ENCODE measurements around the gene NOS1AP.
"Not testable (repeated sequence)": the region's sequence is repeated elsewhere in the genome, so short reads cannot be mapped to it uniquely, and the experiment has no call there.

The NOS1AP gene

DNA sequence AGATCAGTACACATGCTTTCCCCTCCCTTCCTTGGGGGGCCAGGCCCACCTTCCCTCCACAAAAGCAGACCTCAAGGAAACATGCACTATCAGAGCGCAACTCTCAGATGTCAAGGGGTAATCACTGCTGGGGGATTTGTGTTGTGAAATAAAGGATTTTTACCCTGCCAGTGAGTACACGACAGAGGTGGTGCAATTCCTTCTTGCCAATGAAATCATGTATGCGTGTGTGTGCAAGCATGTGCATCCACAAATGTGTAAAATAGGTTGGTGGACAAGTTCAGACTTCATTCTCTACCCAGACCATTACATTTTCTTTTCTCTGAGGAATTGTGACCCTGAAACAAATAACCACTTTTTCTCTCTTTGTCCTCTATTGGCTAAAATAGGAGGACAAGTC lies 9.8 kb upstream of the NOS1AP start:
- DNase-seq: no peak

DNA sequence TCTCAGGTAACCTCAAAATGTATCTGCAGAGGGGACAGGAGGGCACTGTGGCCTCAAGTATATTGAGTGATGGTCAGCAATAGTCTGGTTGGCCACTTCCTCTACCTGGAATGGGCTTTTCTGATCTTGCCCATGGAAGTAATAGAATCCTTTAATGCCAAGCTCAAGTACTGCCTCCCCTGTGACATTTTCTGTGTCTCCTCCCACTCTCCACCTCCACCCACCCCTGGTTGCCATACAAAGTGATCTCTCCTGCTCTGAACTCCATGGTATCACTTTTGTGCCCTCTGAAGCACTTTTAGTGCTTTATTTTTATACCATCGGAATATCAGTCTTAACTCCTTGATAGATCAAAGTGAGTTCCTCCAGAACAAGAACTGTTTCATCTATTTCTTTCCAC lies 9.2 kb upstream of the NOS1AP start:
- no peak for DNase-seq

DNA sequence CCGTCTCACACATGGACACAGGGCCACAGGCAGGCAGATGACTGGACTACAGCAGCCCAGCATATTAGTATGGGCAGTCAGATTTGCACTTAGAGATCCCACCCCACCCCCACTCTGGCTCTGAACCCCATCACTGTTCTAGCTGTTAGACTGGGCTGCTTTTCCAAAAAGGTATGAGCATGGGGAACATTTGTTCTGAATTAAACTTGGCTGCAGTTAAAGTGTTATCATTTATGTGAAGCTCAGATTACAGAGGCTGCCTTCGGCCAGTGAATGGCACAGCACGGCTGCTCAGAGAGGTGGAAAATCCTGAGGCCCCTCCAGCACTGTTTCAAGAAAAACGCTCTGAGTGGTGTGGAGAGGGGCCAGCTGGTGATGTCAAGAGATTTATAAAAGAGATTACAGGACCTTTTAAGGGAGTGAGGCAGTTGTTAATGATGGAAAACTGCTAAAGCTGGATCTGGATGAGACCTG lies 6.9 kb upstream of the NOS1AP start:
- DNase-seq: no peak

DNA sequence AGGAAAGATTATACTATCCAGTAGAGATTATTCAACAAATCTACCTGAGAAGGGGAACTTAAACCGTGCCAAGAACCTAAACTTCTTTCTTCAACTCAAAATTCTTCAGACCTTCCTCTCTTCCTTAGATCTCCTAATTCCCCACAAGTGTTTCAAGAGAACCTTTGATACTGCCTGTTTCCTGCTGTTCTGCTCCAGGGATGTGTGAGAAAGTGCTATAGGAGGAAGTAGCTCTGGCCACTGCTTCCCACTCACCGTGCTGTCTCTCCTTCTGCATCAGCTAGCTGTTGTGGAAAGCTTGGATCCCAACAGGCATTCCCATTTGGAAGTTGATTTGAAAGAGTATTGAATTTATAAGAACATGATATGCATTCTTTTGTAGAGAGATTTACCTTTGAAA lies 4.5 kb upstream of the NOS1AP start:
- DNase-seq: no peak

DNA sequence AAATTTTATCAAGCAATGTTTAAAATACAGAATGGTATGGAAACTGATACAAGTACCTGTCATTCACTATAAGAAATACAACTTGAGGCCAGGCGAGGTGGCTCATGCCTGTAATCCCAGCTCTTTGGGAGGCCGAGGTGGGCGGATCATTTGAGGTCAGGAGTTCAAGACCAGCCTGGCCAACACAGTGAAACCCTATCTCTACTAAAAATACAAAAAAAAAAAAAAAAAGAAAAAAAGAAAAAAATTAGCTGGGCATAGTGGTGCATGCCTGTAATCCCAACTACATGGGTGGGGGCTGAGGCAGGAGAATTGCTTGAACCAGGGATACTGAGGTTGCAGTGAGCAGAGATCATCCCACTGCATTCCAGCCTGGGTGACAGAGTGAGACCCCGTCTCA lies 2.7 kb upstream of the NOS1AP start:
- not testable (repeated sequence) for DNase-seq

DNA sequence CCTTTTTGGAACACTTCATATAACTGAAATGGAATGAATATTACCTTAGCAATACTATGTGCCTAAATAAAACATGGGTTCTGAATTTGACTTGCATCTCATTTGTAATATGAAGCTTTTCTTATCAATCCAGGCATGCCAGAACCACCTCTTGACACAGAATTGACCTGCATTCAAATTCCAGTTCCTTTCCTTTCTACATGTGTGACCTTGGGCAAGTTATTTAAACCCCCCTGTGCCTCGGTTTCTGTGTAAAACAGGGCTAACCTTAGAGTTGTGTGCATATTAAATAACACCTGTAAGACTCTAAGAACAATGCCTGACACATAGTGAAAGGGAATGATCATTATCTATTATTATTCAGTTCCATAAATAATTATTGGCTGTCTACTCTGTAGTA lies 2.0 kb upstream of the NOS1AP start:
- no peak for DNase-seq

GRCh38 chr1:162068301-162068700 lies 1.2 kb upstream of the NOS1AP start:
- DNase-seq: no peak

DNA sequence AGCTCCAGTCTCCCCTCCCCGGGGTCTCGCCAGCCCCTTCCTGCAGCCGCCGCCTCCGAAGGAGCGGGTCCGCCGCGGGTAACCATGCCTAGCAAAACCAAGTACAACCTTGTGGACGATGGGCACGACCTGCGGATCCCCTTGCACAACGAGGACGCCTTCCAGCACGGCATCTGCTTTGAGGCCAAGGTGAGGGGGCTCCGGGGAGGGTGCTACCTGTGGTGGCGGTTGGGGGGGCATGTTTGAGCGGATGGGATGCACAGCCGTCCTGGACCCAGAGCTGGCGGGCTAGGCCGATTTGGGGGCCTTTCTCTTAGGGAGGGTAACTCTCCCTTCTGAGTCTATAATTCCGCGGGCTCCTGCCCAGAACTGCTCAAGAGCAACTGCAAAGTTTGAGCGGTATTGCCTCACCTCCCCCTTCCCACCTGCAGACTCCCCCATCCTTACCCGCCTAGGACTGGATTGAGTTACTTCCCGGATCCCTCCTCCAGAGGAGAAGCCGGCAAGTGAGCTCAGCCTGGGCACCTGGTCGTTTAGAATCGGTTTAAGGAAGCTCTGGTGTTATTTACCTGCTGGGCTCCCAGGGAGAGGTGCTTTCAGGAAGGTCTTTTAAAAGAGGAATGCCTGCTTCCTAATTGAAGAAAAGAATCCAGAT lies 730 bp downstream of the NOS1AP start:
- DNase-seq: no peak

GRCh38 chr1:162070825-162071224 lies 1.3 kb downstream of the NOS1AP start:
- DNase-seq: no peak

- no peak for DNase-seq
These were observed 3.2 kb downstream of the NOS1AP start for GRCh38 chr1:162072740-162073139.

DNA sequence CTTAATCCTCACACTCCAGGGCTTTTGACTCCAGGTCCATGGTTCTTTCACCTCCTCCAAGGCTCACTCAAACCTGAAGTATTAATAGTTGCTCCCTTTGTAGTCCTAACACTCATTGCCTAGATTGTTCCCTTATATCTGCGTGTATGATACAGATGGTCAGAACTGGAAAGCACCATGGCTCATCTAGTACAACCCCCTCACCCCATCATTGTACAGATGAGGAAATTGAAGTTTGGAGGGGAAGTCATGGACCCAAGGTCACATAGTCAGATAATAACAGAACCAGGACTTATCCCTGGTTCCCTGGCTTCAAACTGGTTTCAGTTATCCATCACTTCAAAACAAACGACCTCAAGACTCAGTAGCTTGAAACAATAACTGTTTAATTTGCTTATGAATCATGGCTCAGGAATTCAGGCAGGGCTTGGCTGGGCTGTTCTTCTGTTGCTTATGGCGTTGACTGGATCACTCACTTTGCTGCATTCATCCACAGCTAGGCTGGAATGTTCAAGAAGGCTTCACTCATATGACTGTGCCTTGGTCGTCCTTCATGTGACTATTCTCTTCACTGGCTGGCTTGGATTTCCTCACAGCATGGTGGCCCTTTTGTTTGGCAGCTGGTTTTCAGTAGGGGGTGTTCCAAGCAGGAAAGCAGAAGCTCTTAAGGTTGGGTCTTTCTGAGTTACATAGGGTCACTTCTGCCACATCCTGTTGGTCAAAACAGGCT lies 5.0 kb downstream of the NOS1AP start:
- DNase-seq: no peak

GRCh38 chr1:162075862-162076261 lies 6.4 kb downstream of the NOS1AP start:
- DNase-seq: no peak

DNA sequence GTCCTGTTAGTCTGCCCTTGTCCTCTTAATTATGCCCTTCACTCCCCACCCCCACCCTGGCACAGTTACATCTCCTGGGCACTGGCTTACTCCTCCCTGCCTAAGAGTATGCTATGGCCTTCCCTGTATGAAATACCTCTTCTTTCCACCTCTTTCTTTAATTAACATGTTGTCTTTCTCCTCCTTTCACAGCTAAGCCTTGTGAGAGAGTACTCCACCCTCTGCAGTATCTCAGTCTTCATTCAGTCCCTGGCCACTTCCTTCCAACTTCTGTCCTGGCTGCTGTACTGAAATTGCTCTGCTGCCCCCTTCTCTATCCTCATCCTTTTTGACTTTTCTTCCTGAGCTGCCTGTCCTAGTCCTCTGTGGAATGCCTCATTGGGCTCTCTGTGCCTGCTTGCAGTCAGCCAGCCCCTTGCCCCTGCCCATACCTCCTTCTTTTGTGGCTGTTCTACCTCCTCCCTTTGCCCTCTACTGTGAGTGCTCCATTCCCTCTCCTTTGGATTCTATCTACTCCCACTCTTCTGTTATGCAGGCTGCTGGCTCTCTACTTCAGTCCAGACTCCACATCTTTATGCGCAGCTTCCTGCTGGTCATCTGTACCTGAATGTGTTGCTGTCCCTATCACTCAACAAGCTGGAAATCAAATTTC lies 8.3 kb downstream of the NOS1AP start:
- no peak for DNase-seq

DNA sequence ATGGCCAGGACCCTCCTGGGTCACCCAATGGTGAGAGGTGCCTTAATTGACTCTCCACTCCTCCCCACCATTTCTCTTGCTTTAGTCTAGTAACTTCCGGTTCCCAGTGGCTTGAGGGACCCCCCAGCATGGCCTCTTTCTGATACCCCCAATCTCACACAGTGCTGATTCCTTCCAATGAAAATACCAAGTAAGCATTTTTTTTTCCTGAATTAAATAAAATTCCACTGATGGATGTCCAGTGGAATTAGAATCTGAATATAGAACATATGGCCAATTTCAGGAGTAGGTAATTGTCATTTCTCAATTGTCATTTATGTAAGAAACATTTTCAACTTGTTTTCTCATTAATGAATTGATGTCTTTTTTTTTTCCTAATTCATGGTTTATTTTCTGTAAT lies 9.5 kb downstream of the NOS1AP start:
- no peak for DNase-seq

GRCh38 chr1:162080472-162081015 lies 11.1 kb downstream of the NOS1AP start:
- DNase-seq: no peak

DNA sequence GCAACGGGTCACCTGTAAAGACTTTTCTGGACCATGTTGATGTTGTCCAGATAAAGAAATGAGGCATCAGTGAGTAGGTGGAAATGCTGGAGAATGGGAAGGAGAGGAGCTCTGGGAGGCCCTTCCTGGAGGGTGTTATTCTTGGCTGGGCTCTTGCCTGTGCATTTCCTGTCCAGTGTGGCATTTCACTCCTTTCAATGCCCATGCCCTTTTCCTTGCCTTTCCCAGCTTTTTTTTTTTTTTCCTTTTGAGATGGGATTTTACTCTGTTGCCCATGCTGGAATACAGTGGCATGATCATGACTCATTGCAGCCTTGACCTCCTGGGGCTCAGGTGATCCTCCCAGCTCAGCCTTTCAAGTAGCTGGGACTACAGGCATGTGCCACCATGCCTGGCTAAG lies 11.8 kb downstream of the NOS1AP start:
- no peak for DNase-seq

- not testable (repeated sequence) for DNase-seq
These were observed 12.6 kb downstream of the NOS1AP start for GRCh38 chr1:162082080-162082479.

GRCh38 chr1:162083273-162083672 lies 13.8 kb downstream of the NOS1AP start:
- no peak for DNase-seq

DNA sequence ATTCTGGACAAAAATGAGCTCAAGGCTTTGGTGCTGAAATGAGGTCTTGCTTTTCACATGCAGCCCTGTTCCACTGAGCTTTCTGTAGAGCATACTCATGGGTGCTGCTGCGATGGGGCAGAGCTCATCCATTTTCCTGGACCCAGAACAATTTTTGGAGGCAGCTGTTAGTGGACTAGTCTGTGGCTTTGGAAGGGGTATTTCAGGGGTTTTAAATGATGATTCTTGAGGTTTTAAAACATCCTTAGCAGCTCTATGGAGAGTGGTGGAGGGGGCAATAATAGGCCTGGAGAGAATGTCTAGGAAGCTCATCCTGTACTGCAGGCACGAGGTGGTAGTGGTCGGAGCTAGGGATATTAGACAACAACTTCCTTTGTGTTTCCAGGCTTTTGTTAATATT lies 16.5 kb downstream of the NOS1AP start:
- DNase-seq: no peak

- DNase-seq: no peak
These were observed 17.6 kb downstream of the NOS1AP start for GRCh38 chr1:162087111-162087510.

DNA sequence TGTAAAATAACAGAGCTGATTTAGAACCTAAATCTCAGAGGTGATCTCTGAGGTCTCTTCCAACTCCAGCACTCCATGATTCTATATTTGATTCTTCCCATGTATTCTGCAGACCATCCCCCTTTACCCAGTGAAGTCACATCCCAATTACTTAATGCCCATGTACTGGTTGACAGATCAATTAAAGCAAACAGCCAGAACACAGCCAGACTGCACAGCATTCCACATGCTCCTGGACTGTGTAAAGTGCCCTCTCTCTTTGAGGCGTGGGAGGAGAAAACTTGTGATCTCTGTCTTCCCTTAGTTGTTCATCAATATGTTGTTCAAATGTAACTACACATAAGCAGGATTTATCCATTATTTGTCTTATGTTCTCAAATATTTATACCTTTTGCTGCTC lies 18.1 kb downstream of the NOS1AP start:
- no peak for DNase-seq

DNA sequence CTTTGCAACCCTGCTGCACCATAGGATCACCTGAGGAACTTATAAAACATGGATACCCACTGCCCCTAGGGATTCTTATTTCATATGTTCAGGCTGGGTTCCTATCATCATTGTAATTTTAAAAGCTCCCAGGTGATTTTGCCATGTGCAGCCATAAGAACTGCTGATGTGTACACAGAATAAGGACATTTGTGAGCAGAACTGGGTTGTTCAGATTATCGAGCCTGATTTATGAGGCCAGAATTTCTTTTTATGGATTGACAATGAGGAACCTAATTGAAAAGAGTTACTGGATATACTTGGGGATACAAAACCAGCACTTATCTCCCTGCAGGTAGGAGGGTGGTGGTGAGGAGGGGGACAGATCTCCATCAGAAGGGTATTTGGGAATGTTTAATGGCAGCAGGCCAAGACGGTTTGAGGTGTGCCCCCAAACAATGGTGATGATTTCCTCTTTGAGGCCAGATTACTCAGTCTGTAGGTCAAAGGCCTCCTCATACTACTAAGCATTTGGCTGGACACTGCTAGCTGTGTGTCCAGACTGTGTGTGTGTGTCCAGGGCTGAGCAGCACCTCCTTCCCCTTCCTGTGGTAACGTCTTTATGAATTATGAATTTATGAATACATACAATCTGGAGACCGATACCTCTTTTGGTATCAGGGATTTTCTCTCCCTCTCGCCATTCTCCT lies 18.9 kb downstream of the NOS1AP start:
- DNase-seq: no peak

DNA sequence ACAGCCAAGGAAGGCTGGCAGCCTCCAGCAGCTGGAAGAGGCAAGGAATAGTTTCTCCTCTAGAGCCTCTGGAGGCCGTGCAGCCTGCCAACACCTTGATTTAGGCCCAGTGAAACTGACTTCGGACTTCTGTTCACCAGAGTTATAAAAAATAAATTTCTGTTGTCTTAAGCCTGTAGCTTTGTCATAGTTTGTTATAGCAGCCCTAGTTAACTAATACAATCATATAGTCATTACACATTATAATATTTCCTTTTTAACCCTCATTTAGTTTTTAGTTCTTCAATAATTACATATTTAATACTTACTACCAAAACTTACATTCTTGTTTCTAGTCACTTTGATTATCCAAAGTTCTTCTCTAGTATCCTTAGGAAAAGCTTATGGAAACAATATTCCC lies 20.3 kb downstream of the NOS1AP start:
- DNase-seq: no peak

Data from cerebellar nuclear complex (tissue), 1 donor.